Measurements from ENCODE around the gene CROCC.
"Not testable (repeated sequence)": the region's sequence is repeated elsewhere in the genome, so short reads cannot be mapped to it uniquely, and the experiment has no call there.

GRCh38 chr1:16916036-16916880 is 5.5 kb upstream of the CROCC start:
- not testable (repeated sequence) for TF ChIP-seq POLR2A (IDR thresholded peaks at IDR 0.05; ENCODE audit: low read depth, low read length); POLR2AphosphoS5 (IDR thresholded peaks at IDR 0.05; ENCODE audit: low read depth, low read length); TAF1 (IDR thresholded peaks at IDR 0.05; ENCODE audit: low read depth, low read length); SPI1 (IDR thresholded peaks at IDR 0.05; ENCODE audit: low read depth, low read length); POU2F2 (IDR thresholded peaks at IDR 0.05; ENCODE audit: low read depth, low read length); PAX5 (IDR thresholded peaks at IDR 0.05; ENCODE audit: insufficient read depth, low read length, severe bottlenecking)
